HEK293T (cell line): ENCODE measurements around the gene MGAT5.

ENCODE experiments used
- BHLHE40 ChIP-seq: fragments of 450-650 bp; IDR thresholded peaks from 2 replicates; pipeline ENCODE4 v1.6.1; 2016; ENCODE audit warnings: mild to moderate bottlenecking, moderate library complexity, borderline replicate concordance
- ELF4 ChIP-seq: fragments of 450-650 bp; IDR thresholded peaks from 2 replicates; pipeline ENCODE4 v1.6.1; 2017; ENCODE audit warnings: antibody characterized with exemption
- FOXA1 ChIP-seq: fragments of 450-650 bp; IDR thresholded peaks from 2 replicates; pipeline ENCODE4 v1.6.1; 2016; ENCODE audit warnings: mild to moderate bottlenecking
- HDGF ChIP-seq: fragments of 450-650 bp; IDR thresholded peaks from 2 replicates; pipeline ENCODE4 v1.6.1; 2017; ENCODE audit warnings: antibody characterized with exemption, borderline replicate concordance
- LEF1 ChIP-seq: fragments of 450-650 bp; IDR thresholded peaks from 2 replicates; pipeline ENCODE4 v1.6.1; 2017; ENCODE audit warnings: mild to moderate bottlenecking, borderline replicate concordance
- NFRKB ChIP-seq: fragments of 450-650 bp; IDR thresholded peaks from 2 replicates; pipeline ENCODE4 v1.6.1; 2016; ENCODE audit warnings: mild to moderate bottlenecking, moderate library complexity
- SP1 ChIP-seq: fragments of 450-650 bp; IDR thresholded peaks from 2 replicates; pipeline ENCODE4 v1.6.1; 2017
- SUZ12 ChIP-seq: fragments of 450-650 bp; IDR thresholded peaks from 2 replicates; pipeline ENCODE4 v1.6.1; 2016; ENCODE audit warnings: mild to moderate bottlenecking
- TF ChIP-seq, protein P1 (sequence below): fragments of 450-650 bp; IDR thresholded peaks from 2 replicates; pipeline ENCODE4 v1.6.1; 2016

- TF ChIP-seq ELF4, result no peak
- TF ChIP-seq FOXA1, result no peak
- no peak for TF ChIP-seq SP1
- TF ChIP-seq HDGF, result no peak
- TF ChIP-seq, protein P1, sequence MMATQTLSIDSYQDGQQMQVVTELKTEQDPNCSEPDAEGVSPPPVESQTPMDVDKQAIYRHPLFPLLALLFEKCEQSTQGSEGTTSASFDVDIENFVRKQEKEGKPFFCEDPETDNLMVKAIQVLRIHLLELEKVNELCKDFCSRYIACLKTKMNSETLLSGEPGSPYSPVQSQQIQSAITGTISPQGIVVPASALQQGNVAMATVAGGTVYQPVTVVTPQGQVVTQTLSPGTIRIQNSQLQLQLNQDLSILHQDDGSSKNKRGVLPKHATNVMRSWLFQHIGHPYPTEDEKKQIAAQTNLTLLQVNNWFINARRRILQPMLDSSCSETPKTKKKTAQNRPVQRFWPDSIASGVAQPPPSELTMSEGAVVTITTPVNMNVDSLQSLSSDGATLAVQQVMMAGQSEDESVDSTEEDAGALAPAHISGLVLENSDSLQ, result no peak
- no peak for TF ChIP-seq SUZ12
- TF ChIP-seq NFRKB, result no peak
- no peak for TF ChIP-seq LEF1
- TF ChIP-seq BHLHE40, result no peak
Measured at GRCh38 chr2:134256956-134257355, 3.1 kb downstream of the MGAT5 start.
